CD1c-positive myeloid dendritic cell (primary cell): Measurements from ENCODE around the gene CACNA1F.

Experiments used
- DNase-seq: peaks from one replicate; pipeline ENCODE4 v3.0.0-alpha.2; 2016; ENCODE audit errors: extremely low spot score

Gene CACNA1F

GRCh38 chrX:49199315-49199595, 33.9 kb downstream of the CACNA1F start:
- DNase-seq = no peak

GRCh38 chrX:49198540-49199314, 34.4 kb downstream of the CACNA1F start:
- DNase-seq = no peak

GRCh38 chrX:49197543-49198087, 35.5 kb downstream of the CACNA1F start:
- DNase-seq = no peak

GRCh38 chrX:49193542-49193964, 39.6 kb downstream of the CACNA1F start:
- DNase-seq = no peak

GRCh38 chrX:49192722-49193328, 40.3 kb downstream of the CACNA1F start:
- DNase-seq = peak; percentile 35

- no peak for DNase-seq
Measured at GRCh38 chrX:49191574-49192011, 41.5 kb downstream of the CACNA1F start.

- peak; percentile 94 for DNase-seq
Measured at GRCh38 chrX:49190821-49191573, 42.1 kb downstream of the CACNA1F start.

GRCh38 chrX:49189606-49190005, 43.5 kb downstream of the CACNA1F start:
- DNase-seq = no peak

GRCh38 chrX:49188468-49189076, 44.6 kb downstream of the CACNA1F start:
- no peak for DNase-seq

- DNase-seq = no peak
Measured at GRCh38 chrX:49187526-49187925, 45.6 kb downstream of the CACNA1F start.

- no peak for DNase-seq
Measured at GRCh38 chrX:49187028-49187394, 46.1 kb downstream of the CACNA1F start.

- DNase-seq = peak; percentile 80
Measured at GRCh38 chrX:49186125-49187027, 46.8 kb downstream of the CACNA1F start, which contains the start of gene PRICKLE3. Gene PRICKLE3, minus strand, starts transcription at chrX:49186373. Its CDS starts 76 bp downstream, at chrX:49186297.

GRCh38 chrX:49184294-49185281, 48.6 kb downstream of the CACNA1F start:
- peak; percentile 59 for DNase-seq

GRCh38 chrX:49183701-49184281, 49.3 kb downstream of the CACNA1F start:
- no peak for DNase-seq

- no peak for DNase-seq
Measured at GRCh38 chrX:49179358-49179757, 53.8 kb downstream of the CACNA1F start.

GRCh38 chrX:49178537-49178936, 54.6 kb downstream of the CACNA1F start:
- no peak for DNase-seq

- no peak for DNase-seq
Measured at GRCh38 chrX:49177873-49178480, 55.2 kb downstream of the CACNA1F start.

- no peak for DNase-seq
Measured at GRCh38 chrX:49177338-49177833, 55.8 kb downstream of the CACNA1F start.
